Memory B cell (primary cell): ENCODE data around the gene ASPG.

Experiments
- ATAC-seq: fragments of 150-1000 bp; cut with Tn5 transposase; 2 replicates; pipeline ENCODE4 v1.10.0; 2021; ENCODE audit warnings: low read depth, mild to moderate bottlenecking, moderate library complexity
- DNase-seq, 2 donors: peaks; one replicate each; pipeline ENCODE4 v3.0.0; 2022; ENCODE audit warnings: low spot score in 2 of 2
- H3K27ac Mint-ChIP-seq: one replicate; pipeline ENCODE4 v1.8.0; 2022; ENCODE audit warnings: mild to moderate bottlenecking, moderate library complexity, mixed read lengths
- H3K27me3 Mint-ChIP-seq: one replicate; pipeline ENCODE4 v1.8.0; 2022; ENCODE audit warnings: mixed read lengths
- H3K36me3 Mint-ChIP-seq: one replicate; pipeline ENCODE4 v1.8.0; 2022; ENCODE audit warnings: mild to moderate bottlenecking, mixed read lengths
- H3K4me1 Mint-ChIP-seq: one replicate; pipeline ENCODE4 v1.8.0; 2022; ENCODE audit warnings: mixed read lengths
- H3K4me3 Mint-ChIP-seq: one replicate; pipeline ENCODE4 v1.8.0; 2022; ENCODE audit warnings: mild to moderate bottlenecking, moderate library complexity, mixed read lengths
- H3K9me3 Mint-ChIP-seq: one replicate; pipeline ENCODE4 v1.8.0; 2022; ENCODE audit warnings: mixed read lengths

ASPG gene

GRCh38 chr14:104118006-104118844, 32.7 kb downstream of the ASPG start:
- Mint-ChIP-seq H3K27ac (no peak overlapping the region), H3K4me3 (no peak overlapping the region), H3K36me3 (no peaks in the 10 kb centered on the region), H3K4me1 (no peaks in the 10 kb centered on the region), H3K9me3 (no peaks in the 10 kb centered on the region), H3K27me3 (peaks cover 11% of the 10 kb centered on the region)
- ATAC-seq (no peak), DNase-seq (no peak)

GRCh38 chr14:104119119-104119487, 33.6 kb downstream of the ASPG start:
- peaks cover 1% of the 10 kb centered on the region for H3K36me3 Mint-ChIP-seq
- H3K9me3 Mint-ChIP-seq, result peaks cover 5% of the 10 kb centered on the region
- H3K27ac Mint-ChIP-seq, result no peak overlapping the region
- no peak for ATAC-seq
- H3K4me3 Mint-ChIP-seq, result no peak overlapping the region
- H3K27me3 Mint-ChIP-seq, result peaks cover 13% of the 10 kb centered on the region
- H3K4me1 Mint-ChIP-seq, result no peaks in the 10 kb centered on the region
- no peak for DNase-seq

- H3K27ac Mint-ChIP-seq, result no peak overlapping the region
- no peak for DNase-seq
- no peaks in the 10 kb centered on the region for H3K4me1 Mint-ChIP-seq
- H3K9me3 Mint-ChIP-seq, result peaks cover 5% of the 10 kb centered on the region
- H3K4me3 Mint-ChIP-seq, result no peak overlapping the region
- H3K27me3 Mint-ChIP-seq, result peaks cover 13% of the 10 kb centered on the region
- H3K36me3 Mint-ChIP-seq, result peaks cover 1% of the 10 kb centered on the region
- ATAC-seq, result no peak
Observed at GRCh38 chr14:104119488-104120251, 34.2 kb downstream of the ASPG start.

GRCh38 chr14:104120281-104120741, 34.8 kb downstream of the ASPG start:
- no peak for ATAC-seq
- Mint-ChIP-seq H3K4me3 (no peak overlapping the region), H3K9me3 (peaks cover 8% of the 10 kb centered on the region), H3K4me1 (no peaks in the 10 kb centered on the region), H3K27me3 (peaks cover 10% of the 10 kb centered on the region), H3K27ac (no peak overlapping the region), H3K36me3 (peaks cover 4% of the 10 kb centered on the region)
- no peak for DNase-seq

GRCh38 chr14:104121142-104121541, 35.6 kb downstream of the ASPG start:
- peaks cover 6% of the 10 kb centered on the region for H3K27me3 Mint-ChIP-seq
- no peak overlapping the region for H3K4me3 Mint-ChIP-seq
- no peak overlapping the region for H3K27ac Mint-ChIP-seq
- ATAC-seq (no peak), DNase-seq (no peak)
- H3K9me3 Mint-ChIP-seq, result peaks cover 8% of the 10 kb centered on the region
- H3K36me3 Mint-ChIP-seq, result peaks cover 4% of the 10 kb centered on the region
- H3K4me1 Mint-ChIP-seq, result no peaks in the 10 kb centered on the region

- Mint-ChIP-seq H3K27me3 (peaks cover 3% of the 10 kb centered on the region), H3K4me1 (no peaks in the 10 kb centered on the region), H3K36me3 (peaks cover 8% of the 10 kb centered on the region), H3K27ac (no peak overlapping the region), H3K4me3 (no peak overlapping the region), H3K9me3 (peaks cover 19% of the 10 kb centered on the region)
- no peak for ATAC-seq
- no peak for DNase-seq
Observed at GRCh38 chr14:104123879-104124278, 38.4 kb downstream of the ASPG start.

- H3K4me3 Mint-ChIP-seq, result no peak overlapping the region
- DNase-seq (no peak), ATAC-seq (no peak)
- peaks cover 14% of the 10 kb centered on the region for H3K36me3 Mint-ChIP-seq
- H3K27me3 Mint-ChIP-seq, result peaks cover 9% of the 10 kb centered on the region
- H3K9me3 Mint-ChIP-seq, result peaks cover 26% of the 10 kb centered on the region
- H3K4me1 Mint-ChIP-seq, result no peaks in the 10 kb centered on the region
- H3K27ac Mint-ChIP-seq, result no peak overlapping the region
Observed at GRCh38 chr14:104125011-104125410, 39.5 kb downstream of the ASPG start.

- no peaks in the 10 kb centered on the region for H3K4me1 Mint-ChIP-seq
- no peak for DNase-seq
- peaks cover 29% of the 10 kb centered on the region for H3K9me3 Mint-ChIP-seq
- H3K36me3 Mint-ChIP-seq, result peaks cover 14% of the 10 kb centered on the region
- H3K27me3 Mint-ChIP-seq, result peaks cover 11% of the 10 kb centered on the region
- no peak overlapping the region for H3K27ac Mint-ChIP-seq
- no peak for ATAC-seq
- H3K4me3 Mint-ChIP-seq, result no peak overlapping the region
Observed at GRCh38 chr14:104126753-104127152, 41.3 kb downstream of the ASPG start.

- no peak overlapping the region for H3K27ac Mint-ChIP-seq
- ATAC-seq, result no peak
- DNase-seq, result no peak
- peaks cover 25% of the 10 kb centered on the region for H3K9me3 Mint-ChIP-seq
- no peaks in the 10 kb centered on the region for H3K4me1 Mint-ChIP-seq
- H3K36me3 Mint-ChIP-seq, result peaks cover 13% of the 10 kb centered on the region
- no peak overlapping the region for H3K4me3 Mint-ChIP-seq
- H3K27me3 Mint-ChIP-seq, result peaks cover 17% of the 10 kb centered on the region
Observed at GRCh38 chr14:104128981-104129380, 43.5 kb downstream of the ASPG start.

- H3K27ac Mint-ChIP-seq, result no peak overlapping the region
- ATAC-seq (no peak), DNase-seq (no peak)
- no peaks in the 10 kb centered on the region for H3K4me1 Mint-ChIP-seq
- H3K36me3 Mint-ChIP-seq, result peaks cover 13% of the 10 kb centered on the region
- no peak overlapping the region for H3K4me3 Mint-ChIP-seq
- H3K9me3 Mint-ChIP-seq, result peaks cover 24% of the 10 kb centered on the region
- H3K27me3 Mint-ChIP-seq, result peaks cover 17% of the 10 kb centered on the region
Observed at GRCh38 chr14:104129556-104129955, 44.1 kb downstream of the ASPG start.

GRCh38 chr14:104130974-104131651, 45.6 kb downstream of the ASPG start:
- no peaks in the 10 kb centered on the region for H3K4me1 Mint-ChIP-seq
- ATAC-seq (no peak), DNase-seq (no peak)
- no peak overlapping the region for H3K4me3 Mint-ChIP-seq
- no peak overlapping the region for H3K27ac Mint-ChIP-seq
- peaks cover 11% of the 10 kb centered on the region for H3K36me3 Mint-ChIP-seq
- H3K9me3 Mint-ChIP-seq, result peaks cover 21% of the 10 kb centered on the region
- H3K27me3 Mint-ChIP-seq, result peaks cover 20% of the 10 kb centered on the region

GRCh38 chr14:104131968-104132732, 46.6 kb downstream of the ASPG start:
- DNase-seq, result no peak
- Mint-ChIP-seq H3K27me3 (peaks cover 24% of the 10 kb centered on the region), H3K9me3 (peaks cover 15% of the 10 kb centered on the region), H3K4me1 (peaks cover 3% of the 10 kb centered on the region), H3K27ac (no peak overlapping the region), H3K4me3 (no peak overlapping the region), H3K36me3 (peaks cover 7% of the 10 kb centered on the region)
- no peak for ATAC-seq

GRCh38 chr14:104132981-104133380, 47.5 kb downstream of the ASPG start:
- peaks cover 22% of the 10 kb centered on the region for H3K27me3 Mint-ChIP-seq

More at GRCh38 chr14:104132981-104133380, 47.5 kb downstream of the ASPG start:
- Mint-ChIP-seq H3K27ac (no peak overlapping the region), H3K4me3 (no peak overlapping the region), H3K36me3 (peaks cover 7% of the 10 kb centered on the region), H3K4me1 (peaks cover 3% of the 10 kb centered on the region), H3K9me3 (peaks cover 13% of the 10 kb centered on the region)
- ATAC-seq (no peak), DNase-seq (no peak)
